Adrenal gland (tissue), 5 donors: Measurements from ENCODE around the gene ISM1.

ENCODE experiments used
- POLR2A ChIP-seq, 2 donors: fragments of 450-650 bp; IDR thresholded peaks; one replicate each; pipeline ENCODE4 v1.6.1; 2017; ENCODE audit warnings: antibody characterized with exemption in 2 of 2, mild to moderate bottlenecking in 2 of 2, moderate library complexity in 1 of 2
- TF ChIP-seq, protein P1 (sequence below), 6 experiments: fragments of 450-650 bp in 4 of 6; fragments of 200-600 bp in 2 of 6; sonication (generic) in 1 of 6; IDR thresholded peaks; 1 replicate in 5 of 6; 2 replicates in 1 of 6; pipeline versions ENCODE4 v1.5.1 to v1.8.0; 2016 to 2021; ENCODE audit warnings: antibody characterized with exemption in 6 of 6, mild to moderate bottlenecking in 2 of 6, moderate library complexity in 1 of 6
- donor health status: DM: no; HTN: no; CAD: no.

DNA sequence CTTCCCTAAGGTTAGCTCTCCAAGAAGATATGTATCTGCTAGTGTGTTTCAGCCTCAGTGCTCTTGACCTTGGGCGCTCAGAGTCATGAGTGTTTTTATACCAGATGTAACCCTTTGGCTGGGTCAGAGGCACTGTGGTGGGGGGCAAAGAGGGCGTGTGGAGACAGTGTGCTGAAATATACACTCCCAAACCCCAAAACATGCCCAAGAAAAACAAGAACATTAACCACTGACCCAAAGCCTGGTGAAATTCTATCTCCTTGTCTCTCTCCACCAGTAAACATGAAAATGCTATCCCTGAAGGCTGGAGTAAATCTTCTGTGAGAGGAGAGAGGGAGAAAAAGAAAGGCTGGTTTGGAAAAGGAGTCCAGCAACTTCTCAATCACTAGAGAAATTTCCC is 47.9 kb downstream of the ISM1 start:
- TF ChIP-seq, protein P1, sequence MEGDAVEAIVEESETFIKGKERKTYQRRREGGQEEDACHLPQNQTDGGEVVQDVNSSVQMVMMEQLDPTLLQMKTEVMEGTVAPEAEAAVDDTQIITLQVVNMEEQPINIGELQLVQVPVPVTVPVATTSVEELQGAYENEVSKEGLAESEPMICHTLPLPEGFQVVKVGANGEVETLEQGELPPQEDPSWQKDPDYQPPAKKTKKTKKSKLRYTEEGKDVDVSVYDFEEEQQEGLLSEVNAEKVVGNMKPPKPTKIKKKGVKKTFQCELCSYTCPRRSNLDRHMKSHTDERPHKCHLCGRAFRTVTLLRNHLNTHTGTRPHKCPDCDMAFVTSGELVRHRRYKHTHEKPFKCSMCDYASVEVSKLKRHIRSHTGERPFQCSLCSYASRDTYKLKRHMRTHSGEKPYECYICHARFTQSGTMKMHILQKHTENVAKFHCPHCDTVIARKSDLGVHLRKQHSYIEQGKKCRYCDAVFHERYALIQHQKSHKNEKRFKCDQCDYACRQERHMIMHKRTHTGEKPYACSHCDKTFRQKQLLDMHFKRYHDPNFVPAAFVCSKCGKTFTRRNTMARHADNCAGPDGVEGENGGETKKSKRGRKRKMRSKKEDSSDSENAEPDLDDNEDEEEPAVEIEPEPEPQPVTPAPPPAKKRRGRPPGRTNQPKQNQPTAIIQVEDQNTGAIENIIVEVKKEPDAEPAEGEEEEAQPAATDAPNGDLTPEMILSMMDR (IDR thresholded peaks at IDR 0.05) = no peak
- TF ChIP-seq POLR2A (IDR thresholded peaks at IDR 0.05) = no peak
